NOMO-1 (cell line): ENCODE measurements around the gene SLC25A42.

ENCODE experiments used
- DNase-seq, 2 experiments: peaks; one replicate each; lab custom pipeline; 2025; ENCODE audit not compliant: unreplicated experiment in 2 of 2; lab: John Stamatoyannopoulos, UW

Gene SLC25A42

GRCh38 chr19:19067276-19068072 is 3.7 kb downstream of the SLC25A42 start:
- peak in 1 of 2 experiments; percentile 1 for DNase-seq

DNA sequence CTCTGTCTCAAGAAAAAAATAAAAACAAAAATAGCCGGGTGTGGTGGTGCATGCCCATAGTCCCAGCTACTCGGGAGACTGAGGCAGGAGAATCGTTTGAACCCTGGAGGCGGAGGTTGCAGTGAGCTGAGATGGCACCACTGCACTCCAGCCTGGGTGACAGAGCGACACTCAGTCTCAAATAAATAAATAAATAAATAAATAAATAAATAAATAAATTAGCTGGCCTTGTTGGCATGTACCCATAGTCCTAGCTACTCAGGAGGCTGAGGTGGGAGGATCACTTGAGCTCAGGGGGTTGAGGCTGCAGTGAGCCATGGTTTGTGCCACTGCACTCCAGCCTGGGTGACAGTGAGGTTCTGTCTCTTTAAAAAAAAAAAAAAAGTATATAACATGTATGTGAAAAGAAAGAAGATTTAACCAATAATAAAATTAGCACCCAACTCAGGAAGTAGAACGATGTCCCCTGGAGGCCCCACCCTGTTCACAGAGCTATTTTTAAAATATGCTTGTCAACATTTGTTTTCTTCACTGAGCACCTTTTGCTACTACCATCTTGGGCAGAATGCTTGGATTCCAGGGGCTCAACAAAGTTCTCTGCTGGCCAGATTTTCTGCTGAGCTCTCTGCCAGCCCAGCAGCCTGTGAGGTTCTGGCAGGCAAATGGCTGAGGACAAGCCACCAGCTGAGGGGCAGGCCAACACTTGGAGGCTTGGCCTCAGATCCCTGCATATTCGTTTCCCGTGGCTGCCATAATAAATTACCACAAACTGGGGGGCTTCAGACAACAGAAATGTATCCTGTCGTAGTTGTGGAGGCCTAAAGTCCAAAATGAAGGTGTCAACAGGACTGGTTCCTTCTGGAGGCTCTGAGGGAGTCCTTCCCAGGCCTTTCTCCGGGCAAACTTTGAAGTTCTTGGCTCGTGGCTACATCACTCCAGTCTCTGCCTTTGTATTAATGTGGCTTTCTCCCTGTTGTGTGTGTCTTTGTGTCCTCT is 5.2 kb downstream of the SLC25A42 start:
- no peak for DNase-seq

DNA sequence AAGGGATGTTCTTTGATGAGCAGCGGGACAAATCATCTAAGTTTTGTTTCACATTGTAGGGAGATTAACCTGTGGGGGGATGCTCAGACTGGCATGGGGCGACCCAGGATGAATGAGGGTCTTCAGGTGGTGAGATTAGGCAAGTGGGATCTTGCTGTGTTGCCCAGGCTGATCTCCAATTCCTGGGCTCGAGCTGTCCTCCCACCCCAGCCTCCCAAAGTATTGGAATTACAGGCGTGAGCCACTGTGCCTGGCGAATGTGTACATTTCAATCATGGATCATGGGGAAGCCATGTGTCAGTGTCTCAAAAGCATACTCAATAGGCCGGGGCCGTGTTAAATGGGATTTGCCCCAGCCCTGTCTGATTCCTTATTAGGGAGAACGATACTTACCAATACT is 8.1 kb downstream of the SLC25A42 start:
- no peak for DNase-seq

GRCh38 chr19:19074196-19074882 is 10.5 kb downstream of the SLC25A42 start:
- no peak for DNase-seq

- DNase-seq: no peak
Measured at GRCh38 chr19:19075126-19075525, 11.3 kb downstream of the SLC25A42 start.

- no peak for DNase-seq
Measured at GRCh38 chr19:19076476-19076875, 12.7 kb downstream of the SLC25A42 start.

DNA sequence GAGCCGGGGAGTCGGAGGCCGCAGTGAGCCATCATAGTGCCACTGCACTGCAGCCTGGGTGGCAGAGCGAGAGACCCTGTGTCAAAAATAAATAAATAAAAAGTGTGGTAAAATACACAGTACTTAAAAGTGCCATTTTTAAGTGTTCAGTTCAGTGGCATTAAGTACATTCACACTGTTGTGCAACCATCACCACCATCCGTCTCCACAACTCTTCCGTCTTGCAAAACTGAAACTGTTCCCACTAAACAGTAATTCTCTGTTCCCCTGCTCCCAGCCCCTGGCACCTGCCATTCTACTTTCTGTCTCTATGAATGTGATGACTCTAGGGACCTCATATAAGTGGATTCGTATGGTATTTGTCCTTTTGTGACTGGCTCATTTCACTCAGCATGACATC is 13.3 kb downstream of the SLC25A42 start:
- peak; percentile 55 to 56 for DNase-seq

- DNase-seq: no peak
Measured at GRCh38 chr19:19078801-19079200, 15.0 kb downstream of the SLC25A42 start.

- no peak for DNase-seq
Measured at GRCh38 chr19:19079571-19079970, 15.8 kb downstream of the SLC25A42 start.

DNA sequence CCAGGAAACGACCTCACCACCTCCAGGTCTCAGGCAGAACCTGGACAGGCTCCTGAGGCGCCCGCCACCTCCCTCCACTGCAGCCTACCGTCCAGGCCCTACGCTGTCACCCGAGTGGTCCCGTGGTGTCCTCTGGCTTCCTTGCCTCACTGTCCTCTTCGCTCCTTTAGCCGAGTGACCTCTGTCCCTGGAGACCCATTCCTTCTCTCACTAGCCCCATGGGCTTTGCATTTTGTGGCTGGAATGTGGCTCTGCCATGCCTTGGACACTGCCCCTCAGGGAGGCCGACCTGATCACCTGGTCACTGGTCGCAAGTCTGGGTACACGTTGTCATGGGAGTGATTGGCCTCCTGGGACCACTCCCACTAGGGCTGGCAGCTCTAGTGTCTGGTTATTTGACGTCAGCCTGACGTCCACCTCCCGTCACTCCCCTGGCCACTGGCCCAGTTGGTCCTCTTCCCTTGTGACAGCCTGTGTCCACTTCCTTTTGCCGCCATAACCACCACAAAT is 17.9 kb downstream of the SLC25A42 start:
- DNase-seq: no peak

- DNase-seq: no peak
Measured at GRCh38 chr19:19083413-19084178, 19.8 kb downstream of the SLC25A42 start.

- no peak for DNase-seq
Measured at GRCh38 chr19:19087676-19088075, 23.9 kb downstream of the SLC25A42 start.

DNA sequence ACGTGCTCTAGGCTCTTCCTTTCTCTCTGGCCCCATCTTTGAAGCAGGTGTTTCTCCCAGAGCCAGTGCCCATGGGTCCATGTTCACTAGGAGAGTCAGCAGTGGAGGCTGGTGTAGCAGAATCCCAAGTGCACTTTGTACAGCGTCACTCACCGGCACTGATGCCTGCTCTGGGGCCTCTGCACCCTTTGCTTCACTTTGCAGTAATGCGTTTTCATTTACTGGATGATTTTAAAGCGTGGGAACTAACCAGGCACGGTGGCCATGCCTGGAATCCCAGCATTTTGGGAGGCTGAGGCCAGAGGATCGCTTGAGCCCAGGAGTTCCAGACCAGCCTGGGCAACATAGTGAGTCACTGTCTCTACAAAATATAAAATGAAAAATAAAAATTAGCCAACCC is 30.7 kb downstream of the SLC25A42 start:
- DNase-seq: no peak

DNA sequence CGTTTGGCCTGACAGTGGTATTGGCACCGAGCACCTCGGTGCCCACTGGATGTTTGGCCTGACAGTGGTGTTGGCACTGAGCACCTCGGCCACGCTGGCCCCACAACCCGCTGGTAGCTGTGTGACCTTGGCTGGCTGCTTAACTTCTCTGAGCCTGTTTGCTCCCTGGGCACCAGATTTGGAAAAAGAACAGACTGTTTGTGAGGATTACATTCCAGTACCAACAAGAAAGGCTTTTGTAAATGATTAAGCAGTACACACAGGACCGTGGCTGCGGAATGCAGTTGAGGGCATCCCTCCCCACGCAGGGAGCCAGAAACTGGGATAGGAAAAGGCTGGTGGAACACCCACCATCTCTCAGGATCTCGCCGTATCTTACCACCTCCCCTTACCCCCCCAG is 31.9 kb downstream of the SLC25A42 start:
- DNase-seq: no peak

- no peak for DNase-seq
Measured at GRCh38 chr19:19096641-19097627, 33.1 kb downstream of the SLC25A42 start.

DNA sequence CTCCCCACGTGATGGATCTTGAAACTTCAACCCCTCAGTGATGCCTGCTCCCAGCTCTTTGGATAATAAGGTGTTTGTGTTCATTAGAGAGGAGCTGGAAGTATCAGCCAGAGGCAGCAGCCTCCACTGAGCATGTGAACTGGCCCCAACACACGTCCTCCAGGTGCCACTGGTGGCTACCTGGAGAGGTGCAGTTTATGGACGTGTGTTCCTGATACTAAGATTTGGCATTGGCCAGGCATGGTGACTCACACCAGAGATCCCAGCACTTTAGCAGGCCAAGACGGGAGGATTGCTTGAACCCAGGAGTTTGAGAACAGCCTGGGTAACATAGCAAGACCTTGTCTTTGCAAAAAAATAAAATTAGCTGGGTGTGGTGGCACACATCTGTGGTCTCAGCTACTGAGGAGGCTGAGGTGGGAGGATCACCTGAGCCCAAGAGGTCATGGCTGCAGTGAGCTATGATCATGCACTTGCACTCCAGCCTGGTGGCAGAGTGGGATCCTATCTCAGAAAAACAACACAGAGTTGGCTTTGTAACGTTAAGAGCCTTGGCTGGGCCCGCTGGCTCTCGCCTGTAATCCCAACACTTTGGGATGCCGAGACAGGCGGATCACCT is 34.4 kb downstream of the SLC25A42 start:
- no peak for DNase-seq

DNA sequence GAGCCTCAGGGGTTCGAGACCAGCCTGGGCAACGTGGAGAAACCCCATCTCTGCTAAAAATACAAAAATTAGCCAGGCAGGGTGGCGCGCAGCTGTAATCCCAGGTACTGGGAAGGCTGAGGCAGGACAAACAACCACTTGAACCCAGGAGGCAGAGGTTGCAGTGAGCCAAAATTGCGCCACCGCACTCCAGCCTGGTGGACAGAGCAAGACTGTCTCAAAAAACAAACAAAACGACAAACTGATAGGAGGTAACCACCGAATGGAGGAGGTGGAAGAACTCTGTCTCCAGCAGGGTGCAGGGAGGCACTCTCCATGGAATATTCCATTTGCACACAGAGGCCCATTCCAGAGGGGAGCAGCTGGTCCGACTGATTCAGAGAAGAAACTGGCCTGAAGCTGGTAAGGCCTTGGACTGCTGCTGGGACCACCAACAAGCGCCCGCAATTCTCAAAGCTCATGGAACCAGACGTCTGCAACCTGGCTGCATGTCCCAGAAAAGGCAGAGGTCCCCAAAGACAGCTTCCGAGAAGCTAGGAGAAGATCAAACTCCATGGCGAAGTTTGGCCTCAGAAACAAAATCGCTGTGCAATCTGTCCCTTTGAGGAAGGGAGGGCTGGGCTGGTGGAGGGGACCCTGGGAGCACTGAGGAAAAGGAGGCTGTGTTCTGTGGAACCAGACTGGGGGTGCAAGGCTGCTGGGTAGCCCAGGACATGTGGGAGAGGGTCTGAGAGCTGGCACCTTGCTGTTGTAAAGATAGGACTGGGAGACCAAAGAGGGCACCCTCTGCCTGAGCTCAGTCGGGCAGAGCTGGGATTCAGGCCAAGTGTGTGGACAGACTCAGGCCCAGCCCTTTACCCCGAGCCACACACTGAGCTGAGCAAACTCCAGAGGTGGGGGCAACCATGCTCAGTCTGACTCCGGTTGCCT is 35.2 kb downstream of the SLC25A42 start:
- no peak for DNase-seq
